Breast epithelium (tissue), 4 donors: Measurements from ENCODE around the gene RPH3AL. TPM values are rescaled to one million over a fixed set of nuclear protein-coding genes. Genes with fewer than 3 reads are reported as not detected.

Source experiments
- DNase-seq, 2 donors: peaks; one replicate each; pipeline ENCODE4 v3.0.0-alpha.2; 2019; ENCODE audit warnings: low spot score in 2 of 2
- H3K27ac ChIP-seq, 2 donors: fragments of 200-600 bp; sonication (generic) in 1 of 2; one replicate each; pipeline ENCODE4 v1.5.1; 2016 to 2019; ENCODE audit warnings: mild to moderate bottlenecking in 1 of 2
- H3K27me3 ChIP-seq, 2 donors: fragments of 200-600 bp; sonication (generic) in 1 of 2; one replicate each; pipeline versions ENCODE4 v1.5.1 to v1.6.0; 2017 to 2019; ENCODE audit warnings: control low read depth in 1 of 2, mild to moderate bottlenecking in 1 of 2
- H3K36me3 ChIP-seq: fragments of 200-600 bp; one replicate; pipeline ENCODE4 v1.5.1; 2019
- H3K4me1 ChIP-seq, 2 donors: fragments of 200-600 bp; sonication (generic); one replicate each; pipeline ENCODE4 v1.5.1; 2016 to 2019; ENCODE audit warnings: control low read depth in 1 of 2
- H3K4me3 ChIP-seq, 3 donors: fragments of 200-600 bp; sonication (generic); 1 replicate in 2 of 3; 2 replicates in 1 of 3; pipeline ENCODE4 v1.5.1; 2016 to 2019; ENCODE audit warnings: mild to moderate bottlenecking in 3 of 3, moderate library complexity in 2 of 3
- H3K9me3 ChIP-seq, 2 donors: fragments of 200-600 bp; sonication (generic) in 1 of 2; one replicate each; pipeline ENCODE4 v1.5.1; 2016 to 2019; ENCODE audit warnings: control low read depth in 1 of 2
- POLR2A ChIP-seq: fragments of 450-650 bp; IDR thresholded peaks from one replicate; pipeline ENCODE4 v1.6.1; 2016; ENCODE audit warnings: antibody characterized with exemption, mild to moderate bottlenecking, moderate library complexity
- POLR2AphosphoS5 ChIP-seq, 3 donors: sonication (generic); formaldehyde crosslinking; IDR thresholded peaks; one replicate each; pipeline ENCODE4 v1.6.1; 2017; ENCODE audit warnings: antibody characterized with exemption in 3 of 3
- intact Hi-C: fragments of 100-400 bp; cut with DNase I; formaldehyde crosslinking; loops from one replicate; pipeline ENCODE4 v1.15.1; 2023; ENCODE audit warnings: low total_unique reads
- total RNA-seq, 3 donors: library from RNA; depleted of rRNA; stranded (reverse); fragments of >200 nt; gene quantifications; one replicate each; pipeline ENCODE4 v1.1.0, GENCODE V29; 2016
- TF ChIP-seq, protein P1 (sequence below), 3 donors: fragments of 450-650 bp; IDR thresholded peaks; one replicate each; pipeline ENCODE4 v1.5.1; 2016 to 2017; ENCODE audit warnings: antibody characterized with exemption in 3 of 3, mild to moderate bottlenecking in 3 of 3, moderate library complexity in 3 of 3

RPH3AL gene
- total RNA-seq, 3 donors from 2014 or later, result 9.6 to 15.7 (median 15.4) TPM

- no peak for TF ChIP-seq POLR2AphosphoS5 (IDR thresholded peaks at IDR 0.05)
- no peak for TF ChIP-seq POLR2A
- TF ChIP-seq, protein P1, sequence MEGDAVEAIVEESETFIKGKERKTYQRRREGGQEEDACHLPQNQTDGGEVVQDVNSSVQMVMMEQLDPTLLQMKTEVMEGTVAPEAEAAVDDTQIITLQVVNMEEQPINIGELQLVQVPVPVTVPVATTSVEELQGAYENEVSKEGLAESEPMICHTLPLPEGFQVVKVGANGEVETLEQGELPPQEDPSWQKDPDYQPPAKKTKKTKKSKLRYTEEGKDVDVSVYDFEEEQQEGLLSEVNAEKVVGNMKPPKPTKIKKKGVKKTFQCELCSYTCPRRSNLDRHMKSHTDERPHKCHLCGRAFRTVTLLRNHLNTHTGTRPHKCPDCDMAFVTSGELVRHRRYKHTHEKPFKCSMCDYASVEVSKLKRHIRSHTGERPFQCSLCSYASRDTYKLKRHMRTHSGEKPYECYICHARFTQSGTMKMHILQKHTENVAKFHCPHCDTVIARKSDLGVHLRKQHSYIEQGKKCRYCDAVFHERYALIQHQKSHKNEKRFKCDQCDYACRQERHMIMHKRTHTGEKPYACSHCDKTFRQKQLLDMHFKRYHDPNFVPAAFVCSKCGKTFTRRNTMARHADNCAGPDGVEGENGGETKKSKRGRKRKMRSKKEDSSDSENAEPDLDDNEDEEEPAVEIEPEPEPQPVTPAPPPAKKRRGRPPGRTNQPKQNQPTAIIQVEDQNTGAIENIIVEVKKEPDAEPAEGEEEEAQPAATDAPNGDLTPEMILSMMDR (IDR thresholded peaks at IDR 0.05), result no peak
- Histone ChIP-seq H3K36me3 (no peaks in the 10 kb centered on the region), H3K27ac (no peak overlapping the region), H3K9me3 (no peaks in the 10 kb centered on the region), H3K27me3 (no peaks in the 10 kb centered on the region), H3K4me3 (no peak overlapping the region), H3K4me1 (no peaks in the 10 kb centered on the region)
- no peak for DNase-seq
- intact Hi-C loops, result no loop called here
Measured at GRCh38 chr17:323721-324571, 28.7 kb downstream of the RPH3AL start.

GRCh38 chr17:323181-323580 is 29.4 kb downstream of the RPH3AL start:
- no peaks in the 10 kb centered on the region for H3K27me3 ChIP-seq
- no peak overlapping the region for H3K4me3 ChIP-seq
- H3K36me3 ChIP-seq, result no peaks in the 10 kb centered on the region
- intact Hi-C loops, result no loop called here
- no peak overlapping the region for H3K27ac ChIP-seq
- DNase-seq, result no peak
- TF ChIP-seq, protein P1 (IDR thresholded peaks at IDR 0.05), result no peak
- no peak for TF ChIP-seq POLR2A
- no peak for TF ChIP-seq POLR2AphosphoS5 (IDR thresholded peaks at IDR 0.05)
- no peaks in the 10 kb centered on the region for H3K4me1 ChIP-seq
- no peaks in the 10 kb centered on the region for H3K9me3 ChIP-seq

DNA sequence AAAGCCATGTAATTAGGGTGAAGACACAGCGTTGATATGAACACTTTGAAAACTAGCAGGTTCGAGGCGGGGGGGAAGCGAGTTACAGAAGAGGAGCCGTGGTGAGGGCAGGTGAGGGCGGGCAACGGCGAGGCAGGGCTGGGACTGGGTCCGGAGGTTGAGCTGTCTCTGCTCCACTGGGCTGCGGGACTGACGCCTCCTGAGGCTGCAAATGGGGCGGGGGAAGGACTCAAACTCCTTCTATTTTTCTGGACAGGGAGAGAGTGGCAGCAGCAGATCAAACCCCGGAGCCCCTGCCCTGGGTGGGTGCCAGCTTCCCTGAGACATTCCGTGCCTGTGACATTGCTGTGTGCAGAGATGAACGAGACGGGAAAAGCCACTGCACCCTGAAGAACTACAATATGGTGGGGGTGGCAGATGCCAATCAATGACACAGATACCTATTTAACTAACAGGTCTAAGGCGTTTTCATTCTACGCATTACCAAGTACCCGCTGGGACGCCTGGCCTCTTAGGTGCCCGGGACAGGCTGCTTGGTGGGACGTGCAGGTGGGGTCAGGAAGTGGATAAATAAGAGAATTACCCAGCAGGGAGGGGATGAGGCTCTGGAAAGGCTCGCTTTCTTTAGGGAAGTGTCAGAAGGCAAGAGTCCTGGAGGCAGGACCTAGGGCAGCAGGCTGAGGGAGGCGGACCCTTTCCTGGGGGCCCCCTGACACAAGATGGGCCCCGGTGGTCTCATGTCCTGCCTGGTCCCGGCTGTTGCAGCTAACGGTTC is 30.4 kb downstream of the RPH3AL start:
- H3K27me3 ChIP-seq, result no peaks in the 10 kb centered on the region
- no peak for DNase-seq
- no peak overlapping the region for H3K4me3 ChIP-seq
- no peak overlapping the region for H3K27ac ChIP-seq
- H3K36me3 ChIP-seq, result no peaks in the 10 kb centered on the region
- intact Hi-C loops, result no loop called here
- no peaks in the 10 kb centered on the region for H3K9me3 ChIP-seq
- no peaks in the 10 kb centered on the region for H3K4me1 ChIP-seq
- TF ChIP-seq, protein P1 (IDR thresholded peaks at IDR 0.05), result no peak
- TF ChIP-seq POLR2A (no peak), POLR2AphosphoS5 (IDR thresholded peaks at IDR 0.05) (no peak)

DNA sequence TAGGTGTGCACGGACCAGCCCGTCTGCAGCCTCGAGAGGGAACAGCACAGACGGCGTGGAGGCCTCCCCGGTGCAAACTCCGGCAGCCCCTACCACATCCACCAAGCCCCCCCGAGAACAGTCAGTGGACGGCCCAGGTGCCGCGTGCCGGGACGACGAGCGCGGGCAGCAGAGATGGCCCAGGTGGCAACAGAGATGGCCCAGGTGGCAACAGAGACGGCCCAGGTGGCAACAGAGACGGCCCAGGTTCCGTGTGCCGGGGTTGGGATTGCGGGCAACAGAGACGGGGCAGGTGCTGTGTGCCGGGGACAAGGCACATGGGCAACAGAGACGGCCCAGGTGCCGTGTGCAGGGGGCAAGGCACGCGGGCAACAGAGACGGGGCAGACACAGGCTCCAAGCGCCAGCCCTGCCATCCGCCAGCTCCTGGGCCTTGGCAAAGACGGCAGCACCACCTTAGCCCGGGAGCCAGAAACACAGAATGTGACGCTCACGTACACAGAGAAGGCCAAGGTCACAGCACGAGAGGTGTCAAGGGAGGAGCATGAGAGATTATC is 31.1 kb downstream of the RPH3AL start:
- no peaks in the 10 kb centered on the region for H3K36me3 ChIP-seq
- no peak overlapping the region for H3K4me3 ChIP-seq
- no peaks in the 10 kb centered on the region for H3K9me3 ChIP-seq
- no peak for DNase-seq
- H3K27me3 ChIP-seq, result no peaks in the 10 kb centered on the region
- H3K4me1 ChIP-seq, result no peaks in the 10 kb centered on the region
- intact Hi-C loops, result no loop called here
- TF ChIP-seq POLR2AphosphoS5 (IDR thresholded peaks at IDR 0.05) (no peak), POLR2A (no peak)
- TF ChIP-seq, protein P1 (IDR thresholded peaks at IDR 0.05), result no peak
- no peak overlapping the region for H3K27ac ChIP-seq
